TTC549 (cell line): ENCODE results near the gene FCN2.

Source experiments
- FAIRE-seq: peaks from 2 replicates; lab custom pipeline; 2012; peaks lifted over from hg19 to GRCh38; lab: Jason Lieb, UNC

The FCN2 gene

GRCh38 chr9:134880484-134881312 is at the start of gene FCN2:
Gene FCN2 (plus strand): TSS chr9:134880810. CDS start chr9:134880822, 12 bp downstream.
- FAIRE-seq = no peak

- FAIRE-seq = no peak
Observed at GRCh38 chr9:134830926-134831720, 49.5 kb upstream of the FCN2 start.

GRCh38 chr9:134832471-134832870 is 48.1 kb upstream of the FCN2 start:
- FAIRE-seq = no peak

GRCh38 chr9:134833294-134833880 is 47.2 kb upstream of the FCN2 start:
- no peak for FAIRE-seq

- FAIRE-seq = no peak
Observed at GRCh38 chr9:134834217-134834956, 46.2 kb upstream of the FCN2 start.

- FAIRE-seq = no peak
Observed at GRCh38 chr9:134834957-134835419, 45.6 kb upstream of the FCN2 start.

- FAIRE-seq = no peak
Observed at GRCh38 chr9:134835448-134835847, 45.2 kb upstream of the FCN2 start.

GRCh38 chr9:134835987-134836386 is 44.6 kb upstream of the FCN2 start:
- FAIRE-seq = no peak

GRCh38 chr9:134836406-134836970 is 44.1 kb upstream of the FCN2 start:
- FAIRE-seq = no peak

- no peak for FAIRE-seq
Observed at GRCh38 chr9:134837529-134837928, 43.1 kb upstream of the FCN2 start.

- no peak for FAIRE-seq
Observed at GRCh38 chr9:134838651-134839454, 41.8 kb upstream of the FCN2 start.

- FAIRE-seq = no peak
Observed at GRCh38 chr9:134839455-134840125, 41.0 kb upstream of the FCN2 start.

GRCh38 chr9:134840511-134840910 is 40.1 kb upstream of the FCN2 start:
- FAIRE-seq = no peak

GRCh38 chr9:134841180-134841904 is 39.3 kb upstream of the FCN2 start:
- FAIRE-seq = no peak

GRCh38 chr9:134842321-134842720 is 38.3 kb upstream of the FCN2 start:
- no peak for FAIRE-seq

- FAIRE-seq = no peak
Observed at GRCh38 chr9:134843740-134844139, 36.9 kb upstream of the FCN2 start.

- FAIRE-seq = no peak
Observed at GRCh38 chr9:134844821-134845220, 35.8 kb upstream of the FCN2 start.

GRCh38 chr9:134846187-134846586 is 34.4 kb upstream of the FCN2 start:
- no peak for FAIRE-seq

- FAIRE-seq = no peak
Observed at GRCh38 chr9:134846699-134847098, 33.9 kb upstream of the FCN2 start.

- FAIRE-seq = no peak
Observed at GRCh38 chr9:134847138-134847537, 33.5 kb upstream of the FCN2 start.
